ENCODE data around the gene SMOC2.

SMOC2 gene

DNA sequence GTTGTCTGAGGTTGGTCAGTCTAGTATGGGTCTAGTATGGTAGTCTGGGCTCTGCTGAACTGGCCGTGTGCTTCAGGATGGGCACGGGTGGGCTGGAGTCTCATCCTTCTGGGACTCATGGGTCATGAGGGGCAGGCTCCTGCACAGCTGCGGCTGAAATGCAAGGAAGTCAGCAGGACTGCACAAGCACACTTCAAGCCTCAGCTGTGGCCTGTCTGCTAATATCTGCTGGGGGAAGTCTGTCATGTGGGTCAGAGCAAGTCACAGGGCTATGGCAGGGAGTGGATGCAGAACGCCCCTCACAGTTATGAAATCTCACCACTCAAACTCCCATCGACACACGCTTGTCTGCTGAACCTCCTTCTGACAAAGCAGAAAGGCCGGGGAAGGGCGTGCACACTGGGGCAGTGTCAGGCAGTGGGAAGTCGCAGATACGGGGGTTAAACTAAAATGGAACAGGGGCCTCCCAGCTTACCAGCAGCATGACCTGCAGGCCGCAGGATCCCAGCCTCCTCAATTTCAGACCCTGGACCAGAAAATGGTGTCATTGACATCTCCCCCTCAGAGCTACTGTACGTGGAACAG lies 229.5 kb downstream of the SMOC2 start:
- in situ Hi-C loops (cut with MboI; ENCODE audit: low sequenced_read_pairs, unreplicated experiment): no loop called here
- no peak for DNase-seq (ENCODE audit: low spot score)

DNA sequence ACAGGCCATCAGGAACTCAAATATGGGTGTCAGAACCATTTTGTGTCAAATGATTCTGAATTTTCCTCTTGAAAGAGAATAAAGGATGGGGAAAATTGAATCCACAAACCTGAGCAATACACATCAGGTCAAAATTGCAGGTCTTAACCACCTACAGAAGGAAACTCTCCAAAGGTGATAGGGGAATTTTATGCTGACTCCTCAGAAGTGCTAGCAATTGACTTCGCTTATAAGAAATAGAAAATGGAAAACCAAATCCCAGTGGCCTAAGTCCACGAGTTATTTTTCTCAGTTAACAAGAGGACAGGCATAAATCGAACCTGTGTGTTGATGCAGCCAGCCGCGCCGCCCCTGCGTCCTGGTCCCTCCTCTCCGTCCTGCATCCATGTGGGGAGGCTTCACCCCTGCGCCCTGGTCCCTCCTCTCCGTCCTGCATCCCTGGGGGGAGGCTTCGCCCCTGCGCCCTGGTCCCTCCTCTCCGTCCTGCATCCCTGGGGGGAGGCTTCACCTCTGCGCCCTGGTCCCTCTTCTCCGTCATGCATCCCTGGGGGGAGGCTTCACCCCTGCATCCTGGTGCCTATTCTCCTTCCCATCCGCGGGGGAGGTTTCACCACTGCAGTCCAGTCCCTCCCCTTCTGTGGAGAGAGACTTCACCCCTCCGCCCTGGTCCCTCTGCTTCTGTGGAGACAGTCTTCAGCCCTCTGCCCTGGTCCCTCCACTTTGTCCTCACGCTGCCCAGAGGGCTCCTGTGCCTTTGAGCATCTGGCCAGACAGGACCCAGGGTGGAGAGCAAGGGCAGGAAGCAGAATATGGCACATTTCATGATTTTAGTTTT lies 230.3 kb downstream of the SMOC2 start:
- TF ChIP-seq, protein P1, sequence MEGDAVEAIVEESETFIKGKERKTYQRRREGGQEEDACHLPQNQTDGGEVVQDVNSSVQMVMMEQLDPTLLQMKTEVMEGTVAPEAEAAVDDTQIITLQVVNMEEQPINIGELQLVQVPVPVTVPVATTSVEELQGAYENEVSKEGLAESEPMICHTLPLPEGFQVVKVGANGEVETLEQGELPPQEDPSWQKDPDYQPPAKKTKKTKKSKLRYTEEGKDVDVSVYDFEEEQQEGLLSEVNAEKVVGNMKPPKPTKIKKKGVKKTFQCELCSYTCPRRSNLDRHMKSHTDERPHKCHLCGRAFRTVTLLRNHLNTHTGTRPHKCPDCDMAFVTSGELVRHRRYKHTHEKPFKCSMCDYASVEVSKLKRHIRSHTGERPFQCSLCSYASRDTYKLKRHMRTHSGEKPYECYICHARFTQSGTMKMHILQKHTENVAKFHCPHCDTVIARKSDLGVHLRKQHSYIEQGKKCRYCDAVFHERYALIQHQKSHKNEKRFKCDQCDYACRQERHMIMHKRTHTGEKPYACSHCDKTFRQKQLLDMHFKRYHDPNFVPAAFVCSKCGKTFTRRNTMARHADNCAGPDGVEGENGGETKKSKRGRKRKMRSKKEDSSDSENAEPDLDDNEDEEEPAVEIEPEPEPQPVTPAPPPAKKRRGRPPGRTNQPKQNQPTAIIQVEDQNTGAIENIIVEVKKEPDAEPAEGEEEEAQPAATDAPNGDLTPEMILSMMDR (IDR thresholded peaks at IDR 0.05; ENCODE audit: borderline replicate concordance, control extremely low read depth, extremely low read depth, insufficient read depth, missing control alignments): no peak
- in situ Hi-C loops (cut with MboI; ENCODE audit: low sequenced_read_pairs, unreplicated experiment): no loop called here
- DNase-seq (ENCODE audit: low spot score): no peak

More for the DNA sequence above, 229.5 kb downstream of the SMOC2 start:
- TF ChIP-seq, protein P1 (IDR thresholded peaks at IDR 0.05; ENCODE audit: borderline replicate concordance, control extremely low read depth, extremely low read depth, insufficient read depth, missing control alignments): no peak

DNA sequence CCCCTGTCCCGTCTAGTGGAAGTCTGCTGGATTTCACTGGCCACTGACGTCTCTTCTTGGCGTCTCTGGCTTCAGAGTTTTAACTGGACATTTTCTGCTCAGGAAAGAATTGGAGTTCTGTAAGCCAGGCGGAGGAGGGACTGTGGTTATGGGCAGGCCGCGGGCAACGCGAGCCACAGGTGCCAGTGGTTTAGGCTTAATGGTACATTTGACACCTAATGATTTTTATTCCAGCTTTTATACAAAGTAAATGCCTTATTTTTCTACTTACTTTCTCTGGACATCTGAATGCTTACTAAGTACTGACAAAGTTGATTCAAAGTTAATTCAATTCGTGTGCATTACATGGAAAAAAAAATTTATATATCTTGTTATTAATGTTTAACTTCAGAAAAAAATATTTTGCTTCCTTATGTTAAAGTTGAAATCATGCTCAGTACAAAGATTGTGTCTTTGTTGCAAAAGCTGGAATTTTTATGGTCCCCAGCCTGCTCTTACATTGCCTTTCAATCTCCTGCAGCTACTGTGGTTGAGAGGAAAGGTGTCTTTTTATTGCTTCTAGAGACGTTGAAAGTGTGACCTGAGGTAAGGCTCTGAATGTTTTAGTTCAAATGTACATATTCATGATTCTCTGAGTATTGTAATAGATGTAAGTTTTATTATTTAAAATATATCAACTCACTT lies 231.0 kb downstream of the SMOC2 start:
- in situ Hi-C loops (cut with MboI; ENCODE audit: low sequenced_read_pairs, unreplicated experiment): no loop called here
- no peak for DNase-seq (ENCODE audit: low spot score)
- TF ChIP-seq, protein P1 (IDR thresholded peaks at IDR 0.05; ENCODE audit: borderline replicate concordance, control extremely low read depth, extremely low read depth, insufficient read depth, missing control alignments): no peak

DNA sequence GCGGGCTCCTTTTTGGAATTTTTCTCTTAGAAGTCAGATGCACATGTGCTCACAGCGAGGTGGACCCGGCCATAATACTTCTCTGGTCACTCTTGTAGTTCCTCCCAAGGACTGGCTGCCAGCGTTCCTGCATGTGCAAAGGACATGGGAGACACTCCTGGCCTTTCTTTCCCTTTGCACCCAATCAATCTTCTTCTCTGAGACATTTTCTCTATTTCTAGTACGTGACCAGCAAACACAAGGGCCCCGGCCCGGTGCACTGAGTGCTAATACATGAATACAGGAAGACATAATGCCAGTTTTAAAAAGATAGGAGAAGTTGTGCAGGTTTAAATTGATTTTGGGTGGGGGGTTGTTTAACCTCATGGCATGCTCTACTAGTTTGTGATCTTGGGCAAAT lies 233.6 kb downstream of the SMOC2 start:
- DNase-seq (ENCODE audit: low spot score): no peak
- in situ Hi-C loops (cut with MboI; ENCODE audit: low sequenced_read_pairs, unreplicated experiment): no loop called here
- TF ChIP-seq, protein P1 (IDR thresholded peaks at IDR 0.05; ENCODE audit: borderline replicate concordance, control extremely low read depth, extremely low read depth, insufficient read depth, missing control alignments): no peak

DNA sequence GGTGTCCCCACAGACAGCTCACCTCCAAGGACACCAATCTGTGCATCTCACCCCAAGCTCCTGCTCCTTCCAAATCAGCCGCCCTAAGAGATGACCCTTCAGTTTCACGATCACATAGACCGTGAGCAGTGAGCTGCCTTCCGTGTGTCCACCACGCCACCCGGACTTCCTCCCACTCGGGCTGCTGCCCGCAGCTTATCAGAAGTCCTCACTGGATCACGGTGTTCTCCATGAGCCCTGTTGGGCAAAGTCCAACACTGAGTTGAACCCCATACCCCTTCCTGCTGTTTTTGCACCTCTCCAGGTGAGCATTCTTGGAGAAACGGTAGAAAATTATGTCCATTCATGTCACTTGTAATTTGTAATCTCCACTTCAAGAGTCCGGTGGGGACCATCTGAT lies 234.4 kb downstream of the SMOC2 start:
- TF ChIP-seq, protein P1 (IDR thresholded peaks at IDR 0.05; ENCODE audit: borderline replicate concordance, control extremely low read depth, extremely low read depth, insufficient read depth, missing control alignments): no peak

DNA sequence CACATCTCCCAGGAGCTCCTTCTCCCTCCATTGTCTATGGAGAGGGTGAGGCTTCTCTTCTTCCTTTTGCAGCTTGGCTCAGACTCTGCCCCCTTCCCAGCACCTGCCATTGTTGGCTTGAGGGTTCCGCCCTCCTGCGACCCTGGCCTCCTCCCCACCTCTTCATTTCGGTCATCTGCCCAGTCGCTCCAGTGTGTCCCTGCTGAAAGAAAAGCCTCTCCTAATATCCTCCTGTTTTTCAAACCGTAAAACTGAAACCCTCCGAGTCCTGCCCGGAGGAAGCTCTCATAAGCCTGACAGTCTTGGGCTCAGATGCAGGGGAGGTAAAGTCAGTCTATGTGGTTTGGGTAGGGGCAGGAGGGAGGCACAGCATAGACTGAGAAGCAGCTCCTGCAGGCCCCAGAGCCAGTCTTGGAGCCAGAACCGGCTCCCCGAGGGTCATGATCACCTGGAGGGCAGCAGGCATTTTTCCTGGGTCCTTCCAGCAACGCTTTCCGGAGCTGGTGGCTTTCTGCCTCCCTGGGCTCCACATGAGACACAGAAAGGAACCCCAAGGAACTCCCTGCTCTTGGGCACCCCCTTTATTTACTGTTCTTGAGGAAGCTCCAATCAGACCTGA lies 235.1 kb downstream of the SMOC2 start:
- no peak for DNase-seq (ENCODE audit: low spot score)
- TF ChIP-seq, protein P1 (IDR thresholded peaks at IDR 0.05; ENCODE audit: borderline replicate concordance, control extremely low read depth, extremely low read depth, insufficient read depth, missing control alignments): no peak
- in situ Hi-C loops (cut with MboI; ENCODE audit: low sequenced_read_pairs, unreplicated experiment): no loop called here

More for the DNA sequence above, 234.4 kb downstream of the SMOC2 start:
- in situ Hi-C loops (cut with MboI; ENCODE audit: low sequenced_read_pairs, unreplicated experiment): no loop called here
- no peak for DNase-seq (ENCODE audit: low spot score)
